Choroid plexus epithelial cell (primary cell): Measurements from ENCODE around the gene FOSL1.

ENCODE experiments used
- DNase-seq: peaks from one replicate; pipeline ENCODE4 v3.0.0-alpha.2; 2010; ENCODE audit warnings: low read depth
- H3K4me3 ChIP-seq: 2 replicates; pipeline ENCODE4 v1.5.1; 2011; ENCODE audit warnings: low read depth, mild to moderate bottlenecking, control low read depth, low read length, moderate library complexity
- CTCF ChIP-seq: conservative IDR thresholded peaks from 2 replicates; pipeline ENCODE4 v1.5.1; 2011; ENCODE audit warnings: low read depth, mild to moderate bottlenecking, control low read depth, inconsistent platforms, low read length, moderate library complexity

Gene FOSL1

DNA sequence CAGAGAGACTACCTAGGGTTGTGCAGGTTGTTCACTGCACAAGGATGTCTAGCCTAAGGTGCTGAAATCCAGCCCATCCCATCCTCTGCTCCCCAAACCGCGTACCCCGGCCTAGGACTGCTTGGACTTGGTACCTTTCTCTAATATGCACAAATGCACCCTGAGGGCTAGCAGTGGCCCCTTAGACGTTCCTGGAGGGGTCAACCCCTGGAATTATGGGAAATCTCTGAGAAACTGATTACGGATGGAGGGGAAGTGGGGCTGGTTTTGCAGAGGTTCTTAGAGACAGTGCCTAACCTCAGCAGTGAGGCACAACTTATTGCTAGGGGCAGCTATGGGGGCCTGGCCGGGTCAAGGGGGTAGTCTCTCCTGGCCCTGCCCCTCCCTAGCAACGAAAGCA lies 16.2 kb upstream of the FOSL1 start:
- no peak for TF ChIP-seq CTCF
- H3K4me3 ChIP-seq, result no peak overlapping the region
- no peak for DNase-seq

DNA sequence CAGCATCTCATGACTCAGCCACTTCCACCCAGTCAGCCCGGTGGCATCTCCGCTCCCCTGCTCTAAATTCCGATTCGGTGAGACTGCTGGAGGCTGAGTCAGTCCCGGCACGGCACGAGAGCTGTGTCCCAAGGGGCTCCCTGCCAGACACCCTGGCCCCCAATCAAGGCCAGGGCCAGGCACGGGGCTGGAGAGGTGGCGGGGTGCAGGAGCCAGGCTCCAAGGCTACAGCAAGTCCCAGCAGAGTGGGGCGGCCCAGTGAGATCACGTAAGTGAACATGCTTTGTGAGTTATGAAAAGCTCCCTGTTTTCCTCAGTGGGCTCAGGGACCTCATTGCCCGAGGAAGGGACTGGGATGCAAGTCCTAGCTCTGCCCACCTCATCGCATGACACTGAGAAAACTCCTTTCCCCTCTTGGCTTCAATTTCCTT lies 15.6 kb upstream of the FOSL1 start:
- H3K4me3 ChIP-seq, result peak overlapping the region; percentile 6
- DNase-seq, result peak; percentile 97
- TF ChIP-seq CTCF, result no peak

GRCh38 chr11:65915101-65915820 lies 15.1 kb upstream of the FOSL1 start:
- no peak for TF ChIP-seq CTCF
- no peak for DNase-seq
- H3K4me3 ChIP-seq, result peak overlapping the region; percentile 13

- DNase-seq, result peak; percentile 50
- no peak for TF ChIP-seq CTCF
- H3K4me3 ChIP-seq, result no peak overlapping the region
Observed at GRCh38 chr11:65912845-65913244, 12.7 kb upstream of the FOSL1 start.

- H3K4me3 ChIP-seq, result no peak overlapping the region
- DNase-seq, result peak; percentile 50
- peak; percentile 16 for TF ChIP-seq CTCF
Observed at GRCh38 chr11:65911682-65912568, 11.7 kb upstream of the FOSL1 start.

DNA sequence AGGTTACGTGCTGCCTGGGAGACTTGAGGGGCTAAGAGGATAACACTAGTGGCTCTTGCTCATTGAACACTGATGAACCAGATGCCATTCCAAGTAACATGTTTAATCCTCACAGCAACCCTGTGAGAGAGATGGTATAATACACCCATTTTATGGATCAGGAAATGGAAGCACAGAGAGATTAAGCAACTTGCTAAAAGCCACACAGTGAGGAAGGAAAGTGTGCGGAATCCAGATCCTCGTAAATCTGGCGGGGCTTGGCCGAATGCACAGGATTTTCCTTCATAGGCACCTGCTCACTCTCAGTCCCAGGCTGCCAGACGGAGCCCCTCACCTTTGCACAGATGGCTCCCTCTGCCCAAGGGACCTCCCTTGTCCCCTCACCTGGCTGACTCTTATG lies 7.7 kb upstream of the FOSL1 start:
- H3K4me3 ChIP-seq, result no peak overlapping the region
- no peak for DNase-seq
- TF ChIP-seq CTCF, result no peak
